ENCODE data around the gene GNB1L. TPM values are rescaled to one million over a fixed set of nuclear protein-coding genes. Genes with fewer than 3 reads are reported as not detected.
"Not testable (repeated sequence)": the region's sequence is repeated elsewhere in the genome, so short reads cannot be mapped to it uniquely, and the experiment has no call there.

GNB1L gene
- total RNA-seq, 2 donors from 2014 or later = 13.9 to 20.5 TPM

DNA sequence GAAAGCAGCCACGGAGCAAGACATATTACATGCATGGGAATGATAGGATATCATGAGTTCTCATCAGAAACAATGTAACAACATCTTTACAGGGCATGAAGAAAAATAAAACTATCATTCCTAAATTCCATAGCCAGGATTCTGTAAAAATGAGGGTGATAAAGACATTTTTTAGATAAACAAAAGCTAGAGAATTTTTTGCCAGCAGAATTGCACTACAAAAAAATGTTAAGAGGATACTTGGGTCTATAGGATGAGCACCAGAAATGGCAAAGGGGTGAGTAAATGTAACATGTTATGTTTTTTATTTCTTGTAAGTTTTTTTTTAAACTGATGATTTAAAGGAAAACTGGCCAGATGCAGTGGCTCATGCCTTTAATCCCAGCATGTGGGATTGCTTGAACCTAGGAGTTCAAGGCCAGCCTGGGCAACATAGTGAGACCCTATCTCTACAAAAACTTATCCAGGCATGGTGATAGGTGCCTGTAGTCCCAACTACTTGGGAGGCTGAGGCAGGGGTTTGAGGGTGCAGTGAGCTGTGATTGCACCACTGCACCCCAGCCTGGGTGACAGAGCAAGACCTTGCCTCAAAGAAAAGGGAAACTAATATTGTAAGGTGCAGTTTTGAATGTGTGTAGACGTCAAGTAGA is 60.9 kb downstream of the GNB1L start:
- no peak overlapping the region for H3K27ac Mint-ChIP-seq
- no peaks in the 10 kb centered on the region for H3K27me3 Mint-ChIP-seq (ENCODE audit: low read depth)
- H3K4me3 Mint-ChIP-seq = no peak overlapping the region
- peaks cover 8 to 23% of the 10 kb centered on the region in 2 donors for H3K36me3 Mint-ChIP-seq (ENCODE audit: insufficient read depth in 2 of 2)
- ATAC-seq (replicated peaks in 1 of 2) (no peak), DNase-seq (no peak)
- no peaks in the 10 kb centered on the region for H3K4me1 Mint-ChIP-seq (ENCODE audit: low read depth)
- H3K9me3 Mint-ChIP-seq = peaks cover 2% of the 10 kb centered on the region in 2 donors

DNA sequence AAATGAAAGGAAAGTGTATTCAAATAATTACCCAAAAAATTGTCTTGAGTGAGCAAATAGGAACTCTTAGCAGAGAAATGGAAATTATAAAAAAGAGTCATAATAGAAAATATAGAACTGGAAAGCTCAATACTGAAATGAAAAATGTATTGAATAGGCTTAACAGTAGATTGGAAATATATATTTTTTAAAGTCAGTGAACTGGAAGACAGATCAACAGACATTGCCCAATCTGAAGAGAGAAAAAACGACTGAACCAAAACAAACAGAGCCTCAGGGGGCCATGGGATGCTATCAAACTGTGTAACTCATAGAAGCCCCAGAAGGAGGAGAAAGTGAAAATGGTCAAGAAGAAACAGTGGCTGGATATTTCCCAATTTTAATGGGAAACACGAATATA is 61.5 kb downstream of the GNB1L start:
- no peak for ATAC-seq (replicated peaks in 1 of 2)
- Mint-ChIP-seq H3K4me1 (ENCODE audit: low read depth) (no peaks in the 10 kb centered on the region), H3K4me3 (no peak overlapping the region), H3K27me3 (ENCODE audit: low read depth) (no peaks in the 10 kb centered on the region), H3K27ac (no peak overlapping the region), H3K9me3 (peaks cover 2% of the 10 kb centered on the region in 2 donors), H3K36me3 (ENCODE audit: insufficient read depth in 2 of 2) (peaks cover 8 to 23% of the 10 kb centered on the region in 2 donors)
- DNase-seq = no peak

DNA sequence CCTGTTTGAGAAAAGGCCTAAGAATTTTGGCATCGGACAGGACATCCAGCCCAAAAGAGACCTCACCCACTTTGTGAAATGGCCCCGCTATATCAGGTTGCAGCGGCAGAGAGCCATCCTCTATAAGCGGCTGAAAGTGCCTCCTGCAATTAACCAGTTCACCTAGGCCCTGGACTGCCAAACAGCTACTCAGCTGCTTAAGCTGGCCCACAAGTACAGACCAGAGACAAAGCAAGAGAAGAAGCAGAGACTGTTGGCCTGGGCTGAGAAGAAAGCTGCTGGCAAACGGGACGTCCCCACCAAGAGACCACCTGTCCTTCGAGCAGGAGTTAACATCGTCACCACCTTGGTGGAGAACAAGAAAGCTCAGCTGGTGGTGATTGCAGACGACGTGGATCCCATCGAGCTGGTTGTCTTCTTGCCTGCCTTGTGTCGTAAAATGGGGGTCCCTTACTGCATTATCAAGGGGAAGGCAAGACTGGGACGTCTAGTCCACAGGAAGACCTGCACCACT is 62.2 kb downstream of the GNB1L start:
- H3K27me3 Mint-ChIP-seq (ENCODE audit: low read depth); H3K27ac Mint-ChIP-seq; ATAC-seq (replicated peaks in 1 of 2); H3K4me1 Mint-ChIP-seq (ENCODE audit: low read depth); H3K9me3 Mint-ChIP-seq; DNase-seq; H3K4me3 Mint-ChIP-seq: not testable (repeated sequence)
- peaks cover 8 to 23% of the 10 kb centered on the region in 2 donors for H3K36me3 Mint-ChIP-seq (ENCODE audit: insufficient read depth in 2 of 2)

DNA sequence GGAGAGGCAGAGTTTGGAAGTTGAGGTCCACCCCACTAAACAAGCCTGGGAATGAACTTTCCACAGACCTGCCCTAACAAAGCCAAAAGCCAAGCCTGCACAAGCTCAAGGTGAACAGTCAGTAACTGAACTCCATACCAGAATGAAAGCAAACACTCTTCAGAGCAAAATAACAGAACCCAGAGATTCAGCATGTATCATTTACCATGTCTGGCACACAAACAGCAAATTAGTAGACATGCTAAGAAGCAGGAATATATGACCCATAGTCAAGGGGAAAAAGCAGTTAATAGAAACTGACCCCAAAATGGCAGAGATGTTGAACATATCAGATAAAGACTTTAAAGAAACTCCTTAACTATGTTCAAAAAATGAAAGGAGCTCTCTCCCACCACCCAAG is 62.8 kb downstream of the GNB1L start:
- Mint-ChIP-seq H3K36me3 (ENCODE audit: insufficient read depth in 2 of 2) (peaks cover 8 to 23% of the 10 kb centered on the region in 2 donors), H3K27me3 (ENCODE audit: low read depth) (no peaks in the 10 kb centered on the region), H3K4me1 (ENCODE audit: low read depth) (no peaks in the 10 kb centered on the region), H3K4me3 (no peak overlapping the region), H3K9me3 (peaks cover 2% of the 10 kb centered on the region in 2 donors), H3K27ac (no peak overlapping the region)
- ATAC-seq (replicated peaks in 1 of 2) (no peak), DNase-seq (no peak)

DNA sequence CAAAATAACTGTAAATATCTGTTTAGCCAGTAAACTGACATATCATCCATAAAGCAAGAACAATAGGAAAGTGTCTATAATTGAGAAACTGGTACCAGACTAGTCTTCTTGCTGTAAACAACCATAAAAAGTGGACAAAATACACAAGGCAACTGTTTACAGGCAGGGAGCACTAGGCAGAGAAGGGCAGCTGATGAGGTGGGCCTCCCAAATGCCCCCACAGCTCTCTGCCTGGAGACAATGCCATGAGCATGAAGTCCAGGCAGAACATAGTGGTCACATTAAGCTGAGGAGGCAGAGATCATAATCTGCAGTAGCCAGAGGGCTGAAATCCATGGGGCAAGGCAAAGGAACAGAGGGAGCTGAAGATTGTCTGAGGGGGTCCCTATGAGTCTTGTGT is 63.4 kb downstream of the GNB1L start:
- Mint-ChIP-seq H3K36me3 (ENCODE audit: insufficient read depth in 2 of 2) (peaks cover 8 to 23% of the 10 kb centered on the region in 2 donors), H3K27ac (no peak overlapping the region), H3K4me3 (no peak overlapping the region), H3K27me3 (ENCODE audit: low read depth) (no peaks in the 10 kb centered on the region), H3K4me1 (ENCODE audit: low read depth) (no peaks in the 10 kb centered on the region), H3K9me3 (peaks cover 2% of the 10 kb centered on the region in 2 donors)
- ATAC-seq (replicated peaks in 1 of 2) (no peak), DNase-seq (no peak)

DNA sequence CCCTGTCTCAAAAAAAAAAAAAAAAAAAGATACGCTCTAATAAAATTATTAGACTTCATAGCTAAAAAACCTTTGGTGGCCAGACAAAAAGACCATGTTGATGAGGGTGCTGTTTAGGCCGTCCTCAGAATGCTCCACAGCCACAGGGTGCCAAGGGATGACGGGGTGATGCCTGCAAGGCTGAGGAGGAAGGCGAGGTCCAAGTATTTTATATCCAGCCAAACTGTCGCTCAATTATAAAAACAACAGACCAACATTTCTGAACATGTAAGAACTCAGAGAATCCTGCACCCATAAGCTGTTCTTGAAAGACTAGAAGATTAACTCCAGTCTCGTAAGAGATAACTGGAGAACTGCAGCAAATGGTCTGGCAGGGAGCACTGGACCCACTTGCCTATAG is 64.8 kb downstream of the GNB1L start:
- no peaks in the 10 kb centered on the region for H3K4me1 Mint-ChIP-seq (ENCODE audit: low read depth)
- peaks cover 2% of the 10 kb centered on the region in 2 donors for H3K9me3 Mint-ChIP-seq
- H3K36me3 Mint-ChIP-seq (ENCODE audit: insufficient read depth in 2 of 2) = peaks cover 8 to 23% of the 10 kb centered on the region in 2 donors
- ATAC-seq (replicated peaks in 1 of 2) = no peak
- no peaks in the 10 kb centered on the region for H3K27me3 Mint-ChIP-seq (ENCODE audit: low read depth)
- no peak overlapping the region for H3K27ac Mint-ChIP-seq
- DNase-seq = no peak
- no peak overlapping the region for H3K4me3 Mint-ChIP-seq

DNA sequence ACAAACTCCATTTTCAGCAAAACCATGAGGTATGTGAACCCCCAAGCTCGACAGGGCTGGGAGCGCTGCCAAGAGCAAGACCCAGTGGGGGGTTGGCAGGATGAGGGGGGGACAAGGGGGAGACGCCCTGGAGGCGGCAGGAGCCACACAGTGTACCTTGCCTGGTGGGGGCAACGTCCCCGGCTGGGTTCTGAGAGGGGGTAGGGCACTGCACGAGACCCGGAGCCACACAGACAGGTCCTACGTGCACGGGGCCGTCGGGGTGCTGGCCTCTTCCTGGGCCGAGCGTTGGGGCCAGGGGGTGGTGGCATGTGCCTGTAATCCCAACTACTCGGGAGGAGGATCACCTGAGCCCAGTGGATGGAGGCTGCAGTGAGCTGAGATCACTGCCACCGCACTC is 65.3 kb downstream of the GNB1L start:
- Mint-ChIP-seq H3K4me1 (ENCODE audit: low read depth) (no peaks in the 10 kb centered on the region), H3K4me3 (no peak overlapping the region), H3K9me3 (peaks cover 2% of the 10 kb centered on the region in 2 donors), H3K27ac (no peak overlapping the region), H3K36me3 (ENCODE audit: insufficient read depth in 2 of 2) (peaks cover 7 to 21% of the 10 kb centered on the region in 2 donors), H3K27me3 (ENCODE audit: low read depth) (no peaks in the 10 kb centered on the region)
- DNase-seq (no peak), ATAC-seq (replicated peaks in 1 of 2) (no peak)

DNA sequence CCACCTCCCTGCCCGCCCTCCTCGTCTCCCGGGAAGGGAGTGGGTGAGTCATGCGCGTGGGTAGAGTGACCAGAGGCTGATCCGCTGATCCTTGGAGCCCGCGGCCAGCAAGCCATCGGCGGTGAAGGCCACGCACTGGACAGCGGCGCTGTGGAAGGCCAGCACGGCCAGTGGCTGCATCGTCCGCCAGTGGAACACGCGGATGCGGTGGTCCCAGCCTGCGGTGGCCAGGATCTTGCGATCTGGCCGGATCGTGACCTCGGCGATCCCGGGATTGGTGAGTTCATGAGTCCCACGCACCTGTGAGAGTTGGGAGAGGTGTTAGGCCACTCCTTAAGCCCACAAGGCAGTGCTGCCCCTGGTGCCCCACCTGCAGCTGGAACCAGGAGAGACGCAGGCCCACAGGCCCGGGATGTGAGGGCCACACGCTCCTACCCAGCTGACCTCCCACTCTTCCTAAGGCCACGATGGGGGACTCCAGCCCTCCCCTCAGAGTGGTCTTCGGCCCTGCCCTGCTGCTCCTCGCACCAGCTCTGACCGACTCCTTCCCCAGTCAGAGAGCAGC is 65.9 kb downstream of the GNB1L start:
- peaks cover 5 to 19% of the 10 kb centered on the region in 2 donors for H3K36me3 Mint-ChIP-seq (ENCODE audit: insufficient read depth in 2 of 2)
- no peaks in the 10 kb centered on the region for H3K27me3 Mint-ChIP-seq (ENCODE audit: low read depth)
- H3K27ac Mint-ChIP-seq = no peak overlapping the region
- H3K4me3 Mint-ChIP-seq = no peak overlapping the region
- ATAC-seq (replicated peaks in 1 of 2) (no peak), DNase-seq (no peak)
- H3K4me1 Mint-ChIP-seq (ENCODE audit: low read depth) = no peaks in the 10 kb centered on the region
- H3K9me3 Mint-ChIP-seq = peaks cover 2% of the 10 kb centered on the region in 2 donors

DNA sequence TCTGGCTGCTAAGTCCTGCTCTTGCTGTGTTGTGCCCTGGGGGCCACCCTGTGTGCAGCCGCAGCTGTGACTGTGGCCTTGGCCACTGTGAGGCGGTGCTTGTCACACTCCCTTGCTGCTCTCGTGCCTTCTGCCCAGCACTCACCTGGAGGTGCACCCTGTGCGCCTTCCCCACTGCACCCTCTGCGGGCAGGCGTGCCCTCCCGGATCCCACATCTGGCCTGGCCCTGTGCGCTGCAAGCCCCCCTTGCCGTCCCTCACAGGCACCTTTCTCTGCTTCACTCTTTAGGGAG is 66.9 kb downstream of the GNB1L start:
- peaks cover 5 to 19% of the 10 kb centered on the region in 2 donors for H3K36me3 Mint-ChIP-seq (ENCODE audit: insufficient read depth in 2 of 2)
- ATAC-seq (replicated peaks in 1 of 2) = no peak

DNA sequence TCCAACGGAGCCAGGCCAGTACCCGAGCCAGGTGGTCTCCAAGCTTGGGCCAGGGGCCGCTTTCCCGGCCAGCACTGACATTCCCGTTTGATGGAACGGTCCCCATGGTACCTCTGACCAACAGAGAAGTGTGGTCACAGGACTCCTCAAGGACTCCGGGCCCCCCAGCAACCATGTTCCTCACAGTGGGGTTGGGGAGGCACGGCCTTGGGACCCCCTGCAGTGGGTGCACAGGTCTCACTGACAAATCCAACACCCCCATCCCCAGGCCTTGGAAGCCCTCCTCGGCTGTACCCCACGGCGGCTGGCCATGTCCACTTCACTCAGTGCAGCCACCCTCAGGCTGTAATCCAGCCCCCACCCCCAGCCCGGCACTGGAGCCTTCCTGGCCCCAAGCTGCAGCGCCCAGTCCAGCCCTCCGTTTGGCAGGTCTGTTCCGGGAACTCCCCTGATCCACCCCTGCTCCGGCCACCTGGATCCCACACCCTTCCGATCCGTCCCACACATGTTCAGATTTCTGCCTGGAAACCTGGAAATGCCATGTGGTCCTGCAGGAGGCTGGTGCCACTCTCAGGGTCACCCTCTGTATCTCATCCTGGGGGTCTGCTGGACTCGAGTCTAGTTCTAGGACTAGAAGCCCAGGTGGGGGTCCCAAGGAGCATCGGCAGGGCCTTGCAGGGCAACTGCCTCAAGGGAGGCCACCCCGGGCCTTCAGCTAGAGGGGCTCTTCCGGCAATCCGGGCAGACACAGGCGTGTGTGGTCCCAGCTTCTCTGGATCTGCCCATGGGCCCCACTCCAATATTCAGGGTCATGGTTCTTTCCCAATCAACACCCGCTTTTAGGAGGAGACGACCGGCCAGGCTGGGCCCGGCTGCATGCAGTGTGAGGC is 67.5 kb downstream of the GNB1L start:
- no peak for DNase-seq
- no peaks in the 10 kb centered on the region for H3K27me3 Mint-ChIP-seq (ENCODE audit: low read depth)

More for the DNA sequence above, 66.9 kb downstream of the GNB1L start:
- Mint-ChIP-seq H3K4me3 (no peak overlapping the region), H3K9me3 (peaks cover 0 to 2% of the 10 kb centered on the region in 2 donors), H3K4me1 (ENCODE audit: low read depth) (no peaks in the 10 kb centered on the region), H3K27me3 (ENCODE audit: low read depth) (no peaks in the 10 kb centered on the region), H3K27ac (no peak overlapping the region)
- DNase-seq = no peak

DNA sequence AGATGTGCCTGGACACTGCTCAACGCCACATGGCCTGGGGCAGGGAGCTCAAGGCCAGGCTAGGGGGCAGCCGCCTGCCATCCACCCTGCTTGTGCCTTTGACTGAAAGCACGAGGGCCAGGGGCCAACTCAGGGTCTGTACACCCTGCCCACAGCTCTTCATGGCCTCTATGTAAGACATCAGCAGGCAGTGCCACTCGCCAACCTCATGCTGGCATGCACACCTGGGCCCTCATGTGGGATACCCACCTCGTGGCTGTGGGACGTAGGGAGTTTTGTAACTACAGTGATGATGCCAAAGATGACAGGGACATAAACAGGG is 68.4 kb downstream of the GNB1L start:
- Mint-ChIP-seq H3K4me1 (ENCODE audit: low read depth) (no peaks in the 10 kb centered on the region), H3K27me3 (ENCODE audit: low read depth) (no peaks in the 10 kb centered on the region), H3K36me3 (ENCODE audit: insufficient read depth in 2 of 2) (peaks cover 0 to 6% of the 10 kb centered on the region in 2 donors), H3K9me3 (no peaks in the 10 kb centered on the region), H3K4me3 (no peak overlapping the region), H3K27ac (no peak overlapping the region)
- ATAC-seq (replicated peaks in 1 of 2) = no peak
- DNase-seq = no peak

More for the DNA sequence above, 67.5 kb downstream of the GNB1L start:
- no peak overlapping the region for H3K27ac Mint-ChIP-seq
- no peaks in the 10 kb centered on the region for H3K4me1 Mint-ChIP-seq (ENCODE audit: low read depth)
- H3K4me3 Mint-ChIP-seq = no peak overlapping the region
- no peaks in the 10 kb centered on the region for H3K9me3 Mint-ChIP-seq
- no peak for ATAC-seq (replicated peaks in 1 of 2)
- peaks cover 2 to 13% of the 10 kb centered on the region in 2 donors for H3K36me3 Mint-ChIP-seq (ENCODE audit: insufficient read depth in 2 of 2)

DNA sequence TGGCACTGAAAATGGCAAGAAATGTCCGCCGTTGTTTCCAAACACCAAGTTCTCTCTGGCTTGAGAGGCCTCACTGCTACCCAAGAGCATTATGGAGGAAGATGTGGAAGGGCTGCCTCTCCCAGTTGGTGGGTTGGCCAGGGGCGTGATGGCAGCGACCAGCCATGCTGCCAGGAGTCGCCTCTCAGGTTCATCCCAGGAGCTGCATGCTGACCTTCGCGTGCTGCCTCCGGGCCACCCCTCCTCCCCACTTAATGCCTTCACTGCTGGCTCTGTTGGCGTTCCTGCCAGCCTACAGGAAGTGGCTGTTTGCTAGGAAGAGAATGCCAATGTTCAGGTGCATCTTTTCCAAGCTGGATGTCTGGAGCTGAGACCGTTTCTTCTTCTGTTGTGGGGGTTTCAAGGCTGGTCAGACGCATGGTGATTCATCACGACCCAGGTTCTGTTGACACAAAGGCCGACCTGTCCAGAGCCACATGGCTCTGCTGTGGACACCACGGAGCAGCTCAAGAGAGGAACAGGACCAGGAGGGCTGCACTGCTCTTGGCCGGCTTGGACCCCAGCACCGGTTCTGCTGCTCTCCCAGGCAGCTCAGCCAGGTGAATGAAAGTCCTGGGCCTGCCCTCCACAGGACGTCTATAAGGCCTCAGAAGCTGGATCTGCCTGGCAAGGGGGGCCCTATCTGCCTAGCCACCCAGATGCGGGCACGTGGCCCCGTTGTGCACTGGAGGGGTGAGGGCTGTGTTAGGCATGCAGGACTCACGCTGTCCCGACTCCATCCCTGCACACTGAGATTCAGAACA is 69.0 kb downstream of the GNB1L start:
- no peak overlapping the region for H3K27ac Mint-ChIP-seq
- H3K9me3 Mint-ChIP-seq = no peaks in the 10 kb centered on the region
- peaks cover 0 to 2% of the 10 kb centered on the region in 2 donors for H3K36me3 Mint-ChIP-seq (ENCODE audit: insufficient read depth in 2 of 2)
- DNase-seq (no peak), ATAC-seq (replicated peaks in 1 of 2) (no peak)
- H3K4me1 Mint-ChIP-seq (ENCODE audit: low read depth) = no peaks in the 10 kb centered on the region
- H3K4me3 Mint-ChIP-seq = no peak overlapping the region
- H3K27me3 Mint-ChIP-seq (ENCODE audit: low read depth) = peaks cover under 1% of the 10 kb centered on the region
